ENCODE results near the gene CDKN1C. TPM values are rescaled to one million over a fixed set of nuclear protein-coding genes. Genes with fewer than 3 reads are reported as not detected.

Gene CDKN1C
- total RNA-seq, 4 donors from 2014 or later = 153 to 349 (median 186) TPM

- intact Hi-C loops (cut with DNase I) = no loop called here
- Histone ChIP-seq H3K9me3 (no peaks in the 10 kb centered on the region), H3K4me3 (no peak overlapping the region), H3K27ac (replicated peaks in 1 of 4) (no peak overlapping the region), H3K36me3 (peaks cover 0 to 11% (median 0%) of the 10 kb centered on the region in 4 donors), H3K4me1 (no peaks in the 10 kb centered on the region), H3K27me3 (no peaks in the 10 kb centered on the region)
- WGBS = 88% methylated on average over 5 of the region's 11 CpGs
- no peak for TF ChIP-seq CTCF (IDR thresholded peaks at IDR 0.05)
- TF ChIP-seq POLR2AphosphoS5 (IDR thresholded peaks at IDR 0.05) = no peak
- TF ChIP-seq EP300 (IDR thresholded peaks at IDR 0.05) = no peak
- TF ChIP-seq POLR2A (IDR thresholded peaks at IDR 0.05; ENCODE audit: low read depth) = no peak
- DNase-seq (ENCODE audit: extremely low spot score) = no peak
These were observed 39.1 kb downstream of the CDKN1C start for GRCh38 chr11:2846470-2846869.

- H3K27ac ChIP-seq (replicated peaks in 1 of 4) = no peak overlapping the region
- no peak overlapping the region for H3K4me3 ChIP-seq
- 86% methylated on average over 17 of the region's 17 CpGs for WGBS
- no peaks in the 10 kb centered on the region for H3K4me1 ChIP-seq
- intact Hi-C loops (cut with DNase I) = no loop called here
- no peaks in the 10 kb centered on the region for H3K27me3 ChIP-seq
- no peaks in the 10 kb centered on the region for H3K9me3 ChIP-seq
- H3K36me3 ChIP-seq = peaks cover 0 to 11% (median 0%) of the 10 kb centered on the region in 4 donors
- TF ChIP-seq CTCF (IDR thresholded peaks at IDR 0.05) = no peak
- TF ChIP-seq POLR2A (IDR thresholded peaks at IDR 0.05; ENCODE audit: low read depth) = no peak
- no peak for TF ChIP-seq POLR2AphosphoS5 (IDR thresholded peaks at IDR 0.05)
- TF ChIP-seq EP300 (IDR thresholded peaks at IDR 0.05) = no peak
- no peak for DNase-seq (ENCODE audit: extremely low spot score)
These were observed 39.5 kb downstream of the CDKN1C start for GRCh38 chr11:2846056-2846455.

- TF ChIP-seq POLR2A (IDR thresholded peaks at IDR 0.05; ENCODE audit: low read depth) (no peak), EP300 (IDR thresholded peaks at IDR 0.05) (no peak), POLR2AphosphoS5 (IDR thresholded peaks at IDR 0.05) (no peak), CTCF (IDR thresholded peaks at IDR 0.05) (no peak)
- Histone ChIP-seq H3K36me3 (peaks cover 0 to 11% (median 0%) of the 10 kb centered on the region in 4 donors), H3K4me3 (no peak overlapping the region), H3K4me1 (no peaks in the 10 kb centered on the region), H3K27ac (replicated peaks in 1 of 4) (no peak overlapping the region), H3K9me3 (no peaks in the 10 kb centered on the region), H3K27me3 (no peaks in the 10 kb centered on the region)
- 93% methylated on average over 12 of the region's 12 CpGs for WGBS
- intact Hi-C loops (cut with DNase I) = no loop called here
- DNase-seq (ENCODE audit: extremely low spot score) = no peak
These were observed 40.6 kb downstream of the CDKN1C start for GRCh38 chr11:2844996-2845395.

GRCh38 chr11:2844116-2844842 is 41.3 kb downstream of the CDKN1C start:
- WGBS = 91% methylated on average over 15 of the region's 19 CpGs
- Histone ChIP-seq H3K36me3 (peaks cover 0 to 11% (median 0%) of the 10 kb centered on the region in 4 donors), H3K27ac (replicated peaks in 1 of 4) (no peak overlapping the region), H3K9me3 (no peaks in the 10 kb centered on the region), H3K4me3 (no peak overlapping the region), H3K27me3 (no peaks in the 10 kb centered on the region), H3K4me1 (no peaks in the 10 kb centered on the region)
- intact Hi-C loops (cut with DNase I) = no loop called here
- TF ChIP-seq EP300 (IDR thresholded peaks at IDR 0.05) (no peak), POLR2AphosphoS5 (IDR thresholded peaks at IDR 0.05) (no peak), POLR2A (IDR thresholded peaks at IDR 0.05; ENCODE audit: low read depth) (no peak), CTCF (IDR thresholded peaks at IDR 0.05) (no peak)
- no peak for DNase-seq (ENCODE audit: extremely low spot score)
